Upper lobe of left lung (tissue), 6 donors: Measurements from ENCODE around the gene SMIM44. TPM values are rescaled to one million over a fixed set of nuclear protein-coding genes. Genes with fewer than 3 reads are reported as not detected.

Experiments
- ATAC-seq, 2 donors: fragments of 200-7000 bp; cut with Tn5 transposase; one replicate each; pipeline ENCODE4 v1.9.1; 2022; ENCODE audit warnings: mild to moderate bottlenecking in 2 of 2, moderate library complexity in 2 of 2; ENCODE audit not compliant: low FRiP score in 2 of 2
- DNase-seq, 2 donors: peaks; one replicate each; pipeline ENCODE4 v3.0.0-alpha.2; 2019 to 2020
- H3K27ac ChIP-seq, 4 donors: fragments of 200-600 bp; sonication (generic); one replicate each; pipeline ENCODE4 v1.5.1; 2016 to 2019
- H3K27me3 ChIP-seq, 4 donors: fragments of 200-600 bp; sonication (generic); one replicate each; pipeline ENCODE4 v1.5.1; 2017 to 2019
- H3K36me3 ChIP-seq, 4 donors: fragments of 200-600 bp; sonication (generic); one replicate each; pipeline ENCODE4 v1.5.1; 2016 to 2019
- H3K4me1 ChIP-seq, 4 donors: fragments of 200-600 bp; sonication (generic); one replicate each; pipeline ENCODE4 v1.5.1; 2018 to 2019
- H3K4me3 ChIP-seq, 4 donors: fragments of 200-600 bp; sonication (generic); one replicate each; pipeline ENCODE4 v1.5.1; 2017 to 2019; ENCODE audit warnings: mild to moderate bottlenecking in 2 of 4, moderate library complexity in 1 of 4
- H3K9me3 ChIP-seq, 4 donors: fragments of 200-600 bp; sonication (generic); one replicate each; pipeline ENCODE4 v1.5.1; 2018 to 2019
- CTCF ChIP-seq, 6 experiments: fragments of 450-650 bp in 4 of 6; fragments of 200-600 bp in 2 of 6; sonication (generic) in 2 of 6; IDR thresholded peaks; one replicate each; pipeline ENCODE4 v1.5.1; 2016 to 2019; ENCODE audit warnings: antibody characterized with exemption in 6 of 6
- EP300 ChIP-seq, 4 donors: sonication (generic); formaldehyde crosslinking; IDR thresholded peaks; one replicate each; pipeline ENCODE4 v1.5.1; 2017; ENCODE audit warnings: antibody characterized with exemption in 4 of 4, control low read depth in 2 of 4
- POLR2A ChIP-seq, 4 donors: fragments of 450-650 bp; IDR thresholded peaks; one replicate each; pipeline ENCODE4 v1.5.1; 2016 to 2017; ENCODE audit warnings: antibody characterized with exemption in 4 of 4, mild to moderate bottlenecking in 2 of 4
- POLR2AphosphoS5 ChIP-seq, 2 donors: sonication (generic); formaldehyde crosslinking; IDR thresholded peaks; one replicate each; pipeline ENCODE4 v1.5.1; 2017; ENCODE audit warnings: antibody characterized with exemption in 2 of 2
- WGBS, 2 donors: methylation state at CpG; one replicate each; pipeline ENCODE4 v1.1.5; 2017 to 2018; 5-methylcytosine and 5-hydroxymethylcytosine counted together
- total RNA-seq, 6 donors: library from RNA; depleted of rRNA in 4 of 6; stranded (reverse); fragments of >200 nt in 4 of 6; gene quantifications; one replicate each; pipeline versions ENCODE4 v1.1.0 to v1.2.1, GENCODE V29; 2016 to 2021
- donor health status: DM: no; HTN: no; CAD: no; lungs with moderate emphysema.
- donor health status: DM: no; HTN: yes; CAD: no; lungs with severe emphysema.

Gene SMIM44
- total RNA-seq, 6 donors from 2014 or later: not detected

- H3K27ac ChIP-seq: no peak overlapping the region
- TF ChIP-seq POLR2A (IDR thresholded peaks at IDR 0.05) (no peak), POLR2AphosphoS5 (IDR thresholded peaks at IDR 0.05) (no peak), EP300 (IDR thresholded peaks at IDR 0.05) (no peak), CTCF (IDR thresholded peaks at IDR 0.05) (no peak)
- no peak overlapping the region for H3K4me3 ChIP-seq
- no peak for ATAC-seq
- no peaks in the 10 kb centered on the region for H3K4me1 ChIP-seq
- peaks cover 8 to 76% (median 63%) of the 10 kb centered on the region in 4 donors for H3K36me3 ChIP-seq
- peak in 1 of 2 donors; percentile 56 for DNase-seq
- no peaks in the 10 kb centered on the region for H3K27me3 ChIP-seq
- WGBS, 2 donors: 95% methylated on average over 19 to 20 of the region's 20 CpGs
- no peaks in the 10 kb centered on the region for H3K9me3 ChIP-seq
Observed at GRCh38 chr19:3524904-3525451, 41.7 kb upstream of the SMIM44 start.

- WGBS, 2 donors: 91 to 93% methylated on average over 31 to 33 of the region's 33 CpGs
- Histone ChIP-seq H3K4me3 (no peak overlapping the region), H3K27ac (no peak overlapping the region), H3K36me3 (peaks cover 11 to 81% (median 66%) of the 10 kb centered on the region in 4 donors), H3K9me3 (no peaks in the 10 kb centered on the region), H3K27me3 (no peaks in the 10 kb centered on the region), H3K4me1 (no peaks in the 10 kb centered on the region)
- ATAC-seq: no peak
- peak in 1 of 2 donors; percentile 74 for DNase-seq
- TF ChIP-seq POLR2A (IDR thresholded peaks at IDR 0.05) (no peak), EP300 (IDR thresholded peaks at IDR 0.05) (no peak), POLR2AphosphoS5 (IDR thresholded peaks at IDR 0.05) (no peak), CTCF (IDR thresholded peaks at IDR 0.05) (no peak)
Observed at GRCh38 chr19:3524078-3524842, 41.0 kb upstream of the SMIM44 start.

DNA sequence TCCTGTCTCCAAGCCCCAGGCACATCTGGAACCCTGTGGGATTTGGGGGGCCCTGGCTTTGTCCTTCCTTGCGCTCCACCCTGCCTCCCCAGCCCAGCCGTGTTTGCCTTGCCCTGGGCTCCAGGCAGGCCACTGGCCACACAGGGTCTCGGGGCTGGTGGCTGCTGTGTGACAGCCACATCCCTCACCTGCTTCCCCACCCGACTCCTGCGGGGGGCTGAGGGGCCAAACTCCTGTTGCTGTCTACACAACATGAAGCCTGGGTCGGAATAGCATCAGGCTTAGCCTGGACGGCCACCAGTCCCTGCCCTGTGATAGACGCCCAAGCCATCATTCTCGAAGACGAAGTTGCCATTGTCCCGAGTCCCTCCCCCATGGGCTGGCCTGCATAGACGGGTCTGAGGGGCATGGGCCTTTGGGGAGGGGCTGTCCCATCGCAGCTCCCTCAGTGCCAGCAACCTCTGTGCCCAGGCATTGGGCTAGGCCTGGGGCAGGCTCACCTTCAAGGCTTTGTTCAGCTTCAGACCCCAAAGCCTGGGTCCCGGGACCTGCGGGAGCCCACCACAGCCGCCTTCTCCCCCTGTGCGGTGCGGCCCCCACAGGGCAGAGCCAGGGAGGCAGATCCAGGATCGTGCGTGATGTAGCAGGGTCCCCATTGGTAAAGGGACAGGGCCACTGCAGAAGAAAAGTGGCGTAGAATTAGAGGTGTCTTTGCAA, 40.3 kb upstream of the SMIM44 start:
- Histone ChIP-seq H3K27me3 (no peaks in the 10 kb centered on the region), H3K4me1 (no peaks in the 10 kb centered on the region), H3K9me3 (no peaks in the 10 kb centered on the region), H3K27ac (no peak overlapping the region), H3K4me3 (no peak overlapping the region), H3K36me3 (peaks cover 11 to 81% (median 67%) of the 10 kb centered on the region in 4 donors)
- TF ChIP-seq POLR2AphosphoS5 (IDR thresholded peaks at IDR 0.05) (no peak), POLR2A (IDR thresholded peaks at IDR 0.05) (no peak), CTCF (IDR thresholded peaks at IDR 0.05) (no peak), EP300 (IDR thresholded peaks at IDR 0.05) (no peak)
- no peak for ATAC-seq
- DNase-seq: peak in 1 of 2 donors; percentile 52
- WGBS, 2 donors: 91 to 100% methylated on average over 6 to 18 of the region's 21 CpGs

DNA sequence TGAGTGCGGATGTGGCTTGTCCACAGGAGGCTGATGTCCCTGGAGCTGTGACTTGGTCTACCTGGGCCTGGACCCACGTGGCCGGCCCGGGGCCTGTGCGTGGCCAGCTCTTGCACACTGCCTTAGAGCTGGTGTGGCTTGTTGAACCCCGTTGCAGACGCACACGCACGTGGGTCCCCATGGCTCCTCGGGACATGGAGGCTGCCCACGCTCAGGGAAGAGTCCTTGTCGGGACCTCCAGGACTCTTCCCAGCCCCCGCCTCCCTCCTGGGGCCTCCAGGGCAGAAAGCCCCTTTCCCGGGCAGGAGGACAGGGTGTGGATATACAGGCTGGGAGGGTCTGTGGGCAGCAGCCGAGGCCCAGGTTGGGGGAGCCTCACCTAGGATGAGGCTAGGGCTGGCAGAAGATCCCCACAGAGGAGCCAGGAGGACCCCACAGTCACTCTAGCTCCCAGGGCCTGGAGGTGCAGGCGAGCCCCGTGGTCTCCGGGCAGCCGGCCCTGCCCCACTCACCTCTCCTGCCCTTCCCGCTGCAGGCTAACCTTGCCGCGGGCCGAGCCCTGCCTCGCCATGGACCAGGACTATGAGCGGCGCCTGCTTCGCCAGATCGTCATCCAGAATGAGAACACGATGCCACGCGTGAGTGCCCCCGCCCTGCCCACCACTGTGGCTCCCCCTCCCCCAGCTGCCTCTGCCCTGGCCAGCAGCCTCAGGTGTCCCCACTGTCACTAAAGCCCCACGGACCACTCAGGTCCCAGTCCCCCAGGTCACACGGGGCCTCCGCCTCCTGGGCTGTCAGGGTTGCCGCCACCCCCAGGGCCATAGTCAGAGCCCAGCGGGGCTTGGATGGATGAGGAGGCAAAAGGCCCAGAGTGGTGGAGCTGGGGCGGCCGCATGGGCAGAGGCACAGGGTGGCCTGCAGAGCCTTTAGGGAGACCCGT, 39.5 kb upstream of the SMIM44 start:
- no peak overlapping the region for H3K4me3 ChIP-seq
- 90 to 93% methylated on average over 10 to 35 of the region's 40 CpGs for WGBS, 2 donors
- TF ChIP-seq EP300 (IDR thresholded peaks at IDR 0.05) (no peak), POLR2A (IDR thresholded peaks at IDR 0.05) (no peak), POLR2AphosphoS5 (IDR thresholded peaks at IDR 0.05) (no peak), CTCF (IDR thresholded peaks at IDR 0.05) (no peak)
- H3K36me3 ChIP-seq: peaks cover 9 to 74% (median 60%) of the 10 kb centered on the region in 4 donors
- no peak overlapping the region for H3K27ac ChIP-seq
- peaks cover 0 to under 1% (median under 1%) of the 10 kb centered on the region in 4 donors for H3K4me1 ChIP-seq
- H3K9me3 ChIP-seq: no peaks in the 10 kb centered on the region
- no peaks in the 10 kb centered on the region for H3K27me3 ChIP-seq
- ATAC-seq (no peak), DNase-seq (peak in 1 of 2 donors; percentile 66)
